Measurements from ENCODE around the gene GNB1L.
A peak's percentile ranks its signal among the peaks of the same experiment; 100 is the strongest.

GNB1L gene

DNA sequence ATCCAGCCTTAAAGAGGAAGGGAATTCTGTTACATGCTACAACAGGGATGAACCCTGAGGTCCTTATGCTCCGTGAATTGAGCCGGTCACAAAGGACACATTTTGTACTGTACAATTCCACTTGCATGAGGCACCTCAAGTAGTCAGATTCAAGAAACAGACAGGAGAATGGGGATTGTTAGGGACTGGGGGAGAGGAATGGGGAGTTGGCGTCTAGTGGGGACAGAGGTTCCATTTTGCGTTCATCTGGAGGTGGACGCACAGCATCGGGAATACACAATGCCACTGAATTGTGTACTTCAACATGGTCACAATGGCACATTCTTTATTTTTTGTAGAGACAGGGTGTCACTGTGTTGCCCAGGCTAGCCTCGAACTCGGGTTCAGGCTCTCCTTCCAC, 80.0 kb downstream of the GNB1L start:
- no peak for ATAC-seq
- Mint-ChIP-seq H3K4me1 (peaks cover 58% of the 10 kb centered on the region), H3K36me3 (no peaks in the 10 kb centered on the region), H3K27me3 (peaks cover 92% of the 10 kb centered on the region), H3K27ac (no peak overlapping the region), H3K9me3 (no peaks in the 10 kb centered on the region), H3K4me3 (no peak overlapping the region)

DNA sequence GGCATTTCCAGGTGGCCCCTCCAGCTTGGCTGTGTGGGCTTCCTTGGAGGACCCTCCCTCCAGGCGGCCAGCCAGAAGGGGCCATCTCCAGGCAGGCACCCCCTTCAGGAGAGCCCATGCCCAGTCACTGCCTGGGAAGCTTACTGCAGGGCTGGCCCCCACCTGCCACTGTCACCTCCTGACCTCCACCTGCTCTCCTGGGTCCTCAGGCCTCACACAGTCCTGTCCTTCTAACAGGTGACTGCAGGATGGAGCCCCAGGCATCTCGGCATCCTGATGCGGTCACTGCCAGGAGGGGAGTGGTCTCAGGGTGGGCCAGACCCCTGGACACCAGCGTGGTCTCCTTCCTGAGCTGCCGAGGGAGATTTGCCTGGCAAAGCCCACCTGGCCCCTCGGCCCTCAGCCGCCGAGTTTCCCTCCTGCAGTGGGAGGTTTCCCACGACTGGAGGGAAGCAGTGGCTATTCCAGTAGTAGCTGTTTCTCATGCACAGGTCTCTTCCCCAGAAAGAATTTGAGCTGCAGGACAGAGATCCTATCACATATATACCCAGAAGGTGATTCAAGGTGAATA, 81.1 kb downstream of the GNB1L start:
- Mint-ChIP-seq H3K36me3 (no peaks in the 10 kb centered on the region), H3K9me3 (no peaks in the 10 kb centered on the region), H3K27me3 (peaks cover 91% of the 10 kb centered on the region), H3K27ac (peak overlapping the region; percentile 64), H3K4me3 (no peak overlapping the region), H3K4me1 (peaks cover 63% of the 10 kb centered on the region)
- ATAC-seq, result no peak

- no peaks in the 10 kb centered on the region for H3K36me3 Mint-ChIP-seq
- H3K27ac Mint-ChIP-seq, result peak overlapping the region; percentile 64
- ATAC-seq, result peak; percentile 88
- H3K27me3 Mint-ChIP-seq, result peaks cover 91% of the 10 kb centered on the region
- H3K9me3 Mint-ChIP-seq, result no peaks in the 10 kb centered on the region
- peaks cover 61% of the 10 kb centered on the region for H3K4me1 Mint-ChIP-seq
- peak overlapping the region; percentile 76 for H3K4me3 Mint-ChIP-seq
These were observed 81.8 kb downstream of the GNB1L start for GRCh38 chr22:19772673-19773469.

GRCh38 chr22:19772422-19772672, 82.3 kb downstream of the GNB1L start:
- Mint-ChIP-seq H3K36me3 (no peaks in the 10 kb centered on the region), H3K4me3 (no peak overlapping the region), H3K9me3 (no peaks in the 10 kb centered on the region), H3K27ac (peak overlapping the region; percentile 64), H3K4me1 (peaks cover 66% of the 10 kb centered on the region), H3K27me3 (peaks cover 91% of the 10 kb centered on the region)
- ATAC-seq, result no peak

- Mint-ChIP-seq H3K4me3 (no peak overlapping the region), H3K27me3 (peaks cover 85% of the 10 kb centered on the region), H3K27ac (no peak overlapping the region), H3K9me3 (no peaks in the 10 kb centered on the region), H3K36me3 (no peaks in the 10 kb centered on the region), H3K4me1 (peaks cover 60% of the 10 kb centered on the region)
- no peak for ATAC-seq
These were observed 84.1 kb downstream of the GNB1L start for GRCh38 chr22:19770349-19771220.

DNA sequence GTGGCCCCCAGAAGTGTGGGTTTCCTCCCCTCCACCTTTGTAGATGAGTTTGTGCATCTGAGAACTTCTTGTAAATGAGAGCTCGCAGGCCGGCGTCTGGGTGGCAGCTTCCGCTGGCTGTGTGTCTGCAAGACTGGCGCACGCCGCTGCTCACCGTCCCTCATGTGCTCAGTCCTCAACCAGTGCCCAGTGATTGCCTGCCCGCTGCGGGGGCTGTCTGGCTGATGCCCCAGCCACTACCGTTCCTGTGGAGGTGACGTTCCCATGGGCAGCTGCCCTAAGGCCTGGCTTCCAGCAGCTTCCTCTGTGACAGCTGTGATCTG, 85.3 kb downstream of the GNB1L start:
- Mint-ChIP-seq H3K27ac (no peak overlapping the region), H3K4me3 (no peak overlapping the region), H3K36me3 (no peaks in the 10 kb centered on the region), H3K27me3 (peaks cover 92% of the 10 kb centered on the region), H3K4me1 (peaks cover 56% of the 10 kb centered on the region), H3K9me3 (no peaks in the 10 kb centered on the region)
- no peak for ATAC-seq

DNA sequence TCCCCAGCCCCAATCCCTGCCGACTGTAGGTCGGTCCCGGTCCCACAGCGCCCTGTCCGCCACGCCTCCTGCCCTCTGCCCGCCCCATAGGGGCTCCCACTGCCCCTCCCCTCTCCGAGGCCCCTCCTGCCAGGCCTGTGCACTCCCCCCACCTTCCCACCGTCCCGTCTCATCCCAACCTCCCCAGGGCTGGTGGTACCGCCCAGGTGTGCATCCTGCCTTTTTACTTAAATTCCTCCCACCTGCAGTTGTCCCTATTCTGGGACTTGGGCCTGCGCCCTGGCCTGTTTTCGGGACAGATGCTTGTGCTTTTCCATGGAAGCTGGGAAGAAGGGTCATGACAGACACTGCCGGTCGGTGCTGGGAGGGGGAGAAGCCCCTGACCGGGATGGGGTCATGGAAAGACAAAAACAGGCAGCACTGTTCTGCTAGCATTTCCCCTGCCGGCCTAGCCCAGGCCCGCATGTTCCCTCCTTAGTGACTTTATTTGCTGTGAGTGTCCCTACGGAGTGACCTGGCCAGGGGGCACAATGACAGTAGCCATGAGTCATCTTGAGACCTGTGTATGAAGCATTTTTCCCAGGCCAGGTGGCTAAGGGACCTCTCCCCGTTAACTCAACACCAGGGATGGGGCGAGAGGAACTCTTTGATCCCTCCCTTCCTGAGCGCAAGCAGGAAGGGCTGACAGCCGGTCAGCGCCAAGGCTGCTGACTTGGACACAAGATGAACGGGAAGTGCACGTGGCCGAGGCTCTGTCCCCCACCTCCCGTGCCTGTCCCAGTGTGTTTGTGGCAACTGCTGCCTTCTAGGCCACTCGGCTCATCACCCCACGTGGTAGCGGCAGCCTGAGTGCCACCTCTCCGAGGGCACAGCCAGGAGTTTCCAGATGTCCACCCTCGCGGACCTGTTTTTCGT, 87.0 kb downstream of the GNB1L start:
- peak overlapping the region; percentile 60 for H3K4me3 Mint-ChIP-seq
- no peaks in the 10 kb centered on the region for H3K36me3 Mint-ChIP-seq
- H3K9me3 Mint-ChIP-seq, result no peaks in the 10 kb centered on the region
- H3K27ac Mint-ChIP-seq, result no peak overlapping the region
- no peak for ATAC-seq
- peaks cover 92% of the 10 kb centered on the region for H3K27me3 Mint-ChIP-seq
- H3K4me1 Mint-ChIP-seq, result peaks cover 39% of the 10 kb centered on the region

- H3K27ac Mint-ChIP-seq, result no peak overlapping the region
- ATAC-seq, result peak; percentile 42
- no peaks in the 10 kb centered on the region for H3K36me3 Mint-ChIP-seq
- peak overlapping the region; percentile 36 for H3K4me3 Mint-ChIP-seq
- peaks cover 92% of the 10 kb centered on the region for H3K27me3 Mint-ChIP-seq
- H3K9me3 Mint-ChIP-seq, result no peaks in the 10 kb centered on the region
- H3K4me1 Mint-ChIP-seq, result peaks cover 31% of the 10 kb centered on the region
These were observed 87.9 kb downstream of the GNB1L start for GRCh38 chr22:19766511-19767426.

DNA sequence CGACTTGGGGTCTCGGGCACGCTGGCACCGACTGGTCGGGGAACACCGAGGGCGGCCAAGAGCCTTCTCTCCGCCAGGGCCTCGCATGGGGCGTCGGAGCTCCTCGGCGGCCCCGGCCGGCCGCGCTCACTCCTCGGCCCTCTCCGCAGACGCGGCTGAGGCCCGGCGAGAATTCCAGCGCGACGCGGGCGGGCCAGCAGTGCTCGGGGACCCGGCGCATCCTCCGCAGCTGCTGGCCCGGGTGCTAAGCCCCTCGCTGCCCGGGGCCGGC, 88.5 kb downstream of the GNB1L start:
- H3K4me3 Mint-ChIP-seq, result no peak overlapping the region
- H3K36me3 Mint-ChIP-seq, result no peaks in the 10 kb centered on the region
- no peak for ATAC-seq
- no peaks in the 10 kb centered on the region for H3K9me3 Mint-ChIP-seq
- no peak overlapping the region for H3K27ac Mint-ChIP-seq
- H3K27me3 Mint-ChIP-seq, result peaks cover 91% of the 10 kb centered on the region
- H3K4me1 Mint-ChIP-seq, result peaks cover 29% of the 10 kb centered on the region

DNA sequence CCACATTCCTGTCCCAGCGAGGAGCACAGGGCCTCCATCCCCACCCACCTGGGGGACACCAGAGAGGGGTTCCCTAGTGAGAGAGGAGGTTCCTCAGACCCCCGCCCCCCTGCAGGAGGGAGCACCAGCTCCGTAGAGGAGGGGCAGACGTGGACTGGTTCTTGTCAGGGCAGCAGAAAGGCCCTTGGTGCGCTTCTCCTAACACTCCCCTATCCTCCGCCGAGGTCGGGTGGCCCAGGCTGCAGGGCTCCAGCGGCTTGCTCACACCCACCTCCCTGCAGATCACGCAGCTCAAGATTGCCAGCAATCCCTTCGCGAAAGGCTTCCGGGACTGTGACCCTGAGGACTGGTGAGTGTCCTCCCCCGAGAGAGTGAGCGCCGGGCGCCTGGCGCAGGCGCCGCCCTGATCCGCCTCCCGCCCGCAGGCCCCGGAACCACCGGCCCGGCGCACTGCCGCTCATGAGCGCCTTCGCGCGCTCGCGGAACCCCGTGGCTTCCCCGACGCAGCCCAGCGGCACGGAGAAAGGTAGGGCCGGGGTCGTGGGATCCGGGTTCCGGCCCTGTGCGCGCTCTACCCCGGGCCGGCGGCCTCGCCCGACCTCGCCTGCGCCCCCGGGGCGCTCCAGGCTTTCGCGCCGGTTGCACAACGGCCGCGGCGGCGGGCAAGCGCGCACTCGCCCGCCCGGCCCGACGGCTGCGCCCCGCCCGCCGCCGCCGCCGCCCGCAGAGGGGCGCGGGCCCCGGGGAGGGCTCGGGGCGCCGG, 89.0 kb downstream of the GNB1L start:
- Mint-ChIP-seq H3K27me3 (peaks cover 86% of the 10 kb centered on the region), H3K9me3 (no peaks in the 10 kb centered on the region), H3K4me1 (peaks cover 29% of the 10 kb centered on the region), H3K36me3 (no peaks in the 10 kb centered on the region), H3K4me3 (peak overlapping the region; percentile 47), H3K27ac (no peak overlapping the region)
- ATAC-seq, result no peak

DNA sequence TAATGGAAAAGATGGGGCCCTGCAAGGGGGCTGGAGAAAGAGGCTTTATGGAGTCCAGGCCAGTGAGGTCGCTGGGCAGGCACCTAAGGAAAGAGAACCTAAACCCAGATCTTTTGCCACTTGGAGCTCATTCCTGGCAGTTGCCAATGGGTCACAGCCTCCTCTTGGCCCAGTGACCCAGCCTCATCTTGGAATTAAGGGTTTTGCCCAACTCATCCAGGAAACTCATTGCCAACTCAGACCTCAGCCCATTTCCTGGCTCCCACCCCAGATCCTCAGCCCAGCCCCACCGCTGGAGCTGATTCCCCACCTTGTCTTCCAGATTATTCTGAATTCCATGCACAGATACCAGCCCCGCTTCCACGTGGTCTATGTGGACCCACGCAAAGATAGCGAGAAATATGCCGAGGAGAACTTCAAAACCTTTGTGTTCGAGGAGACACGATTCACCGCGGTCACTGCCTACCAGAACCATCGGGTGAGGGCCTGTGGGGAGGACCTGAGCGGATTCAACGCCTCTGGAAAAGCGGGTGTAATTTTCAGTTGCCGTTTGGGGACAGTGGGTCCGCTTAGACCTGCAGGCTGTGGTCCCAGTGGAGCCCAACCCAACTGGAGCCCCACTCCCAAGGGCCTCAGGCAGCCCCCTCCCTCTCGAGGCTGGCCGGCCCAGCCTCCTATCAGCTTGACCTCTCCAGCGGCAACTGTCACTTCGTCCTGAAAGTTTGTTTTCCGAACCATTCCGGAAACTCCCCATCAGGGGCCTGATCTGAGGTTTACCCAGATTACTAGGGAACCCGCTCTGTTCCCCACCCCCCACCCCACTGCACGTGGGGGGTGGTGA, 89.8 kb downstream of the GNB1L start:
- Mint-ChIP-seq H3K27ac (no peak overlapping the region), H3K9me3 (no peaks in the 10 kb centered on the region), H3K4me1 (peaks cover 31% of the 10 kb centered on the region), H3K36me3 (peaks cover 6% of the 10 kb centered on the region), H3K27me3 (peaks cover 86% of the 10 kb centered on the region), H3K4me3 (no peak overlapping the region)
- no peak for ATAC-seq

GRCh38 chr22:19764299-19764593, 90.4 kb downstream of the GNB1L start:
- H3K27me3 Mint-ChIP-seq, result peaks cover 86% of the 10 kb centered on the region
- no peak overlapping the region for H3K27ac Mint-ChIP-seq
- ATAC-seq, result no peak
- no peak overlapping the region for H3K4me3 Mint-ChIP-seq
- no peaks in the 10 kb centered on the region for H3K9me3 Mint-ChIP-seq
- peaks cover 6% of the 10 kb centered on the region for H3K36me3 Mint-ChIP-seq
- peaks cover 31% of the 10 kb centered on the region for H3K4me1 Mint-ChIP-seq

GRCh38 chr22:19763458-19764298, 91.0 kb downstream of the GNB1L start:
- ATAC-seq, result no peak
- no peaks in the 10 kb centered on the region for H3K9me3 Mint-ChIP-seq
- H3K27ac Mint-ChIP-seq, result no peak overlapping the region
- peaks cover 6% of the 10 kb centered on the region for H3K36me3 Mint-ChIP-seq
- peaks cover 33% of the 10 kb centered on the region for H3K4me1 Mint-ChIP-seq
- no peak overlapping the region for H3K4me3 Mint-ChIP-seq
- H3K27me3 Mint-ChIP-seq, result peaks cover 87% of the 10 kb centered on the region

Measured in stimulated activated memory B cell treated with anti-CD40 and anti-IgM and Interleukin-4, amounts not matched to agents 10 μg/mL and 1 μg/mL and 100 μg/mL, for 72 hours (primary cell).